EH (cell line): ENCODE measurements around the gene OR4E1.
A peak's percentile ranks its signal among the peaks of the same experiment; 100 is the strongest.
"Not testable (repeated sequence)": the region's sequence is repeated elsewhere in the genome, so short reads cannot be mapped to it uniquely, and the experiment has no call there.

Experiments used
- DNase-seq: peaks from one replicate; pipeline ENCODE4 v3.0.0-alpha.2; 2015; ENCODE audit warnings: low read depth

OR4E1 gene, protein sequence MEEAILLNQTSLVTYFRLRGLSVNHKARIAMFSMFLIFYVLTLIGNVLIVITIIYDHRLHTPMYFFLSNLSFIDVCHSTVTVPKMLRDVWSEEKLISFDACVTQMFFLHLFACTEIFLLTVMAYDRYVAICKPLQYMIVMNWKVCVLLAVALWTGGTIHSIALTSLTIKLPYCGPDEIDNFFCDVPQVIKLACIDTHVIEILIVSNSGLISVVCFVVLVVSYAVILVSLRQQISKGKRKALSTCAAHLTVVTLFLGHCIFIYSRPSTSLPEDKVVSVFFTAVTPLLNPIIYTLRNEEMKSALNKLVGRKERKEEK

DNA sequence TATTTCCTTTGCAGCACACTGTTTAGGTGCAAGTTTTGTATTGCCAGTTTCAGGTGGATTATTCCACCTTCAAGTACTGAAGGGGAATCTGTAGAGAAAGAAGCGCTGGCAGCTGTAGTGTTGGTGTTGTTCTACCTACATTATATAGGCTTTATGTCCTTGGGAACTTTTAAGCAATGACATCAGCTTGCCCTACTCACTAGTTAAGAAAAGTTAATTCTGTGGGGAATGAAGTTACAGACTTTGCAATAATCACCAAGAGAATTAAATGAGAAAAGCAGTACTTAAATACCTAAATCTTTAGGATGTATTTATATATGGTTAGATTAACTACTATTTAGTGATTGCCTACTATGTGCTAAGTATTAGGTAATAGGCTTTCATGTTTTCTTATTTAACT lies at the start of gene OR4E1:
TSS of gene OR4E1 (minus strand) at position 101 of the 400 bp plus-strand sequence. CDS start 2,883 bp downstream, outside the sequence.
- DNase-seq: no peak

- DNase-seq: no peak
Observed at GRCh38 chr14:21721504-21721903, 47.9 kb upstream of the OR4E1 start.

DNA sequence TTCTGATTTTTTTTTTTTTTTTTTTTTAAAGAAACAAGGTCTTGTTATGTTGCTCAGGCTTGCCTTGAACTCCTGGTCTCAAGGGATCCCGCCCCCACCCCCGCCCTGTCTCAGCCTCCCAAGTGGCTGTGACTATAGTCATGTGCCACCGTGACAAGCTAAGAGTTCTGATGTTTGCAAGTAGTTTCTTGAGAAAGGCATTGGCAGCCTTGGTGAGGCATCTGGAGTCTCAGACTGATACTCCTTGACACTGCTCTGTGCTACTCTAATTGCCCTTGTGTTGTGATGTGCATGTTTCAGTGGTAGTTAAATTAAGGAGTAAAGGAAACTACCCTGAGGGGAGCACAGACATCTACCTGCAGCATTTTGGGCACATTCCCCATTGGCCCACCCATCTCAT lies 46.2 kb upstream of the OR4E1 start:
- DNase-seq: no peak

- no peak for DNase-seq
Observed at GRCh38 chr14:21714318-21714929, 40.8 kb upstream of the OR4E1 start.

DNA sequence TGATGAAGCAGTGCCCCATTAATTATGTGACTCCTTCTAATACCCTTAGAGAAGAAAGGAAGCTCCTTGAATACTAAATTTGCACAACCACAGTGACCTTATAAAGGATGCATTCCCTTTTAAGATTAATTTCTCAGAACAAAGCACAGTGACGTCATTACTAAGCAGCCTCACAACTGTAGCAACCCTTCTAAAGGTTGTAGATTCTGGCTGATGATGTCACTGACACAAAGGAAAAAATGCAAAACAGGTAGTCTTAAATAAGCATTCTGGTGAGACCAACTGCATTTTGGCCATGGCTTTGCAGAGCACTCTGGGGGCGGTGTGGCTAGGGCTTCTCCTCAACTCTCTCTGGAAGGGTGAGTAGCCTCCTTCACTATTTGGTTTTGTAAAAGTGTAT lies 38.4 kb upstream of the OR4E1 start:
- no peak for DNase-seq

DNA sequence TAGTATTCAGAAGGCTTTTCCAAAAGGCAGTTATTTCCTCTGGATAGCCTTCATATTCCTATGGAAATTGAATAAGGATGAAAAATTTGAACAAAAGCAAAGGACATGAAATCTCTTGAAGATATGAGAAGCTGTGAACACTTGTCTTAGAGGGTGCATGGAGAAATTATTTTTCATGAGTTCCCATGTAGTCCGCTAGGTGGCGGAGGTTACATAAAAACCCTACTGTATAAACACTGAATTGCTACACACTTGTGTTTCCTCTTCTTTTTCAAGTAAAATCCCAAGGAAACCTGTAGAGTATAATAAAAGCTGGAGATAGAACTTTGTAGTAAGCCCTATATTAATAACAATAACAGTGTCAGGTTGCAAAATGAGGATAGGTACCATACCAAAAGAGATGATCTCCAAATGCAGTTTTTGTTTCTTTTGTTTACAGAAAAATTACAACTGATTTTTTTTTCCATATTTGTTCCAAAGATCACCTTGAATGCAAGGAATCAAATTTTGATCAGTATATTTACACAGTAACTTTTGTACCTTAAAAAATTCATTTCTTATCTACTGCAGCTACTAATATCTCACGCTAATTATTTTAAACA lies 37.8 kb upstream of the OR4E1 start:
- peak; percentile 37 for DNase-seq

GRCh38 chr14:21704338-21704737 lies 30.7 kb upstream of the OR4E1 start:
- no peak for DNase-seq

- DNase-seq: no peak
Observed at GRCh38 chr14:21703357-21704326, 30.0 kb upstream of the OR4E1 start.

- DNase-seq: no peak
Observed at GRCh38 chr14:21702316-21702715, 28.7 kb upstream of the OR4E1 start.

- DNase-seq: no peak
Observed at GRCh38 chr14:21699551-21699950, 25.9 kb upstream of the OR4E1 start.

DNA sequence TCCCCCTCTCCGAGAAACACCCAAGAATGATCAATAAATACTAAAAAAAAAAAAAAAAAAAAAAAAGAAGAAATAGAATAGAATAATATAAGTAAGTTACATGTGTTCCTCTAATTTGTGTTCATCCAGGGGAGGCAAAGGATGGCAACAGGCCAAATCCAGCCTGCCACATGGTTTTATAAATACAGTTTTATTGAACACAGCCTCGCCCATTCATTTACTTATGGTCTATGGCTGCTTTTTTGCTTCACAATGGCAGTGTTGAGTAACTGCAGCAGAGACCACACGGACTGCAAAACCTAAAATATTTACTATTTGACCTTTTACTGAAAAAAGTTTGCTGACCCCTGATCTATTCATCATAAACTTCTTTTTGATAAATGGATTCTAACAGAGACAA lies 24.9 kb upstream of the OR4E1 start:
- DNase-seq: not testable (repeated sequence)

DNA sequence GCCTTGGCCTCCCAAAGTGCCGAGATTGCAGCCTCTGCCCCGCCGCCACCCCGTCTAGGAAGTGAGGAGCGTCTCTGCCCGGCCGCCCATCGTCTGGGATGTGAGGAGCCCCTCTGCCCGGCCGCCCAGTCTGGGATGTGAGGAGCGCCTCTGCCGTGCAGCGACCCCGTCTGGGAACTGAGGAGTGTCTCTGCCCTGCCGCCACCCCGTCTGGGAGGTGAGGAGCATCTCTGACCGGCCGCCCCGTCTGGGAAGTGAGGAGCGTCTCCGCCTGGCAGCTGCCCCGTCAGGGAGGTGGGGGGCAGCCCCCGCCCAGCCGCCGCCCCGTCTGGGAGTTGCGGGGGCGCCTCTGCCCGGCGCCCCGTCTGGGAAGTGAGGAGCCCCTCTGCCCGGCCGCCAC lies 24.0 kb upstream of the OR4E1 start:
- not testable (repeated sequence) for DNase-seq

GRCh38 chr14:21694425-21694824 lies 20.8 kb upstream of the OR4E1 start:
- no peak for DNase-seq

DNA sequence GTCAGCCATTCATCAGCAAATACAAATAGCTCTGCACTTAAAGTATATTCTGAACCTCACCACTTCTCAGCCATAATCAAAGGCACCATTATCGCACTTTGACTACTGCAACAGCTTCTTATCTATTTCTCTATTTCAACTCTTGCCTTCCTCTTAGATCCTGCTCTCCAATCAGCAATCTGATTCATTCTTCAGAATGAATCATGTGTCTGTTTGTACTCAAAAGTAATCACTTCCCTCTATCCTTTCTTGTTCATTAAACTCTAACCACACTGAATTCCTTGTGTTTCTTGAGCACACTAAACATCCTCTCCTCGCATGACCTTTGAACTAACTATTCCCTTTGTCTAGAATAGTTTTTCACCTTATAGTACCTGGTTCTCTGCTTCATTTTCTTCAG lies 12.8 kb upstream of the OR4E1 start:
- DNase-seq: no peak

- peak; percentile 9 for DNase-seq
Observed at GRCh38 chr14:21680072-21680471, 6.5 kb upstream of the OR4E1 start.

DNA sequence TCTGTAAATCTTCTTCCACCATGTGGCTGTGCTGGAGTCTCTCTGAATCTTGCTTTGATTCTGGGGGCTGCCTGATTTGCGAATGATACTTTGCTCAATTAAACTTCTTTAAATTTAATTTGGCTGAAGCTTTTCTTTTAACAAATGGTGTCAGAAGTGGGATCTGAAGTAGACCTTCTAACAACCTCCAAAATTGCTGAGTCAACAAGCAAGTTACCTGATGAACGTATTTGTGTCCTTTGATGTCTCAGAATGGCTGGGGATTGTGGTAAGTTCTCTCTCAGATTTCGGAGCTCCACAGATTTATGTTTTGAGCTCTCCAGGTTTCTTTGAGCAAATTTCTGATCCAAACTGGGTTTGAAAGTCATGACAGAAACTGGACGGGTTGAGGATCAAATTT lies 1.9 kb upstream of the OR4E1 start:
- no peak for DNase-seq

DNA sequence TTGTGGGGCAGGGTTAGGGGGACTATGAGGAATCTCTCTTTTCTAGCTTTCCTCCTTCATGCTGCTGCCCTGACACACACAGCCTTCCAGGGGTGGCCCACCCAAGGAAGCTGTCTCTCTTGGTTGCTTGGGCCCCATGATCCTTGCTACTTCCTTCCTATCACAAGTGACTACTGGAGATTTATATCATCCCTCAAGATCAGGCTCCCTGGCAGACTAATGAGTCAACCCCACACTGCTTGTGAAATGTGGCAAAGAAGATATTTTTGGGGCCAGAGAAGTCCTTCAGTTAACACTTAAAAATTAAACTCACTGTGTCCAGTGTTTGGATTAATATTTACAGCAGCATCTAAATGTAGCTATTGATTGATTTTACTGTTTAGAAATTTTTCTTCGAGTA lies 1.5 kb downstream of the OR4E1 start:
- DNase-seq: no peak

- no peak for DNase-seq
Observed at GRCh38 chr14:21671371-21671770, 2.2 kb downstream of the OR4E1 start.

DNA sequence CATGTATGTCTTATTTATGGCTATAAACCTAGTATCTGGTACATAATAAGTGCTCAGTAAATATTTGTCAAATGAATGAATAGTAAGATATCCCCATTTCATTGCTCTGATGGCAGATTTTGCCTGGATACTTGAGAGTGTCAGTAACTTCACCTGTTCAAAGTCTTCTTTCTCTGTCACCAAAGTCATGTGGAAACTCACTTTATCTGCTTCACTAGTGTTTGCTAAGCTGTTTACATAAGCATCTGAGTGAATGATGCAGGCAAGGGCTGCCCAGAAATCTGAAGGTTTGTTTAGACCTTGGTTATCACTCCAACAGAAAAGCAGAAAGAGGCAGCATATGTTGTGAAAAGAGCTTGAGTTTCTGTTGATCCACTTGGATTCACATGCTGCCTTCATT lies 4.3 kb downstream of the OR4E1 start:
- no peak for DNase-seq

GRCh38 chr14:21668377-21668776 lies 5.2 kb downstream of the OR4E1 start:
- DNase-seq: no peak

DNA sequence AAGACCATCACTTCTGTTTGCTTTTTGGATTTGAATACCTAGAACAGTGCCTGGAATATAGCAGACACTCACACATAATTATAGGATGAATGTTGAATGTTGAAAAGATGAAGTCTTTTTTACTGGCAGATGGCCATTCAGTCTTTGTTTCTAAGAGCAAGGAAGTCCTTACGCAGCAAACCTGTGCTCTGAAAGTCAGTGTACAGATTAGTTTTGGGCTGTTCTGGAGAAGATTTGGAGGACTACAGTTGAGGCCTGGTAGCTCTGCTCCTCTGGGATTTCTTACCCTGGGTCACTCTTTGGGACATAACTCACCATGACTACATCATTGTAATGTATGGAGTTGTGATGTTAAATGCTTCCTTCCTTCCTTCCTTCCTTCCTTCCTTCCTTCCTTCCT lies 16.6 kb downstream of the OR4E1 start:
- no peak for DNase-seq

GRCh38 chr14:21654215-21654614 lies 19.4 kb downstream of the OR4E1 start:
- DNase-seq: no peak
